Peyer's patch (tissue), 4 donors: ENCODE results near the gene G6PC1.

Experiments used
- CTCF ChIP-seq, 6 experiments: fragments of 450-650 bp in 4 of 6; fragments of 200-600 bp in 2 of 6; sonication (generic) in 1 of 6; IDR thresholded peaks; one replicate each; pipeline ENCODE4 v1.5.1; 2017 to 2019; ENCODE audit warnings: antibody characterized with exemption in 6 of 6, mild to moderate bottlenecking in 3 of 6, moderate library complexity in 1 of 6
- POLR2A ChIP-seq, 2 donors: fragments of 450-650 bp; IDR thresholded peaks; one replicate each; pipeline ENCODE4 v1.5.1; 2017; ENCODE audit warnings: antibody characterized with exemption in 2 of 2, mild to moderate bottlenecking in 2 of 2, moderate library complexity in 2 of 2

DNA sequence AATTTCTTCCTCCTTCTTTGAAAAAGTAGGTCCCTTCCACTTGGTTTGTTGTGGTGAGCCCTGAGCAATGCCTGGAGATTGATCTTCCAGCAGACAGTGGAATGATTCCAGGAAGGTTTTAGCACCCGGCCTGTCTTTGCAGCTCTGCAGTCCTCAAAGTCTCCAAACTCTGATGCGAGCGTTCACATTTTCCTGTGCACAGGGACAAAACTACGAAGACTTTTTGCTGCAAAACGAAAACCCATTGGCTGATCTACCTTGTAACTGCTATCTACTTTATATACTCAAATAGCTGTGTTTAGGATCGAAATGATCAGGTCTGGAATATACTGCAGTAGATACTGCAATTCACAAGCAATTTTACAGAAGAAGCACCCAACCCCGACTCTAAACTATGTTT is 21.7 kb downstream of the G6PC1 start:
- TF ChIP-seq CTCF (IDR thresholded peaks at IDR 0.05): no peak
- no peak for TF ChIP-seq POLR2A (IDR thresholded peaks at IDR 0.05)
